Testis (tissue), 3 donors: ENCODE results near the gene IER5L. TPM values are rescaled to one million over a fixed set of nuclear protein-coding genes. Genes with fewer than 3 reads are reported as not detected.

Experiments
- DNase-seq: peaks from one replicate; pipeline ENCODE4 v3.0.0-alpha.2; 2019
- H3K27ac ChIP-seq, 2 donors: fragments of 200-600 bp; sonication (generic); one replicate each; pipeline ENCODE4 v1.5.1; 2019
- H3K27me3 ChIP-seq: fragments of 200-600 bp; sonication (generic); one replicate; pipeline ENCODE4 v1.5.1; 2019
- H3K36me3 ChIP-seq: fragments of 200-600 bp; sonication (generic); one replicate; pipeline ENCODE4 v1.5.1; 2017; ENCODE audit warnings: low read depth; ENCODE audit errors: missing control alignments
- H3K4me1 ChIP-seq: fragments of 200-600 bp; sonication (generic); one replicate; pipeline ENCODE4 v1.5.1; 2019
- H3K4me3 ChIP-seq, 2 donors: fragments of 200-600 bp; sonication (generic); one replicate each; pipeline ENCODE4 v1.5.1; 2017 to 2019
- H3K9me3 ChIP-seq: fragments of 200-600 bp; sonication (generic); one replicate; pipeline ENCODE4 v1.5.1; 2017
- CTCF ChIP-seq, 3 experiments: fragments of 450-650 bp in 2 of 3; fragments of 200-600 bp in 1 of 3; sonication (generic) in 1 of 3; IDR thresholded peaks; one replicate each; pipeline ENCODE4 v1.5.1; 2016 to 2019; ENCODE audit warnings: antibody characterized with exemption in 3 of 3, mild to moderate bottlenecking in 2 of 3, moderate library complexity in 1 of 3
- POLR2A ChIP-seq: fragments of 450-650 bp; IDR thresholded peaks from one replicate; pipeline ENCODE4 v1.6.1; 2017; ENCODE audit warnings: antibody characterized with exemption, mild to moderate bottlenecking, moderate library complexity
- WGBS, 2 donors: methylation state at CpG; one replicate each; pipeline ENCODE4 v1.1.5; 2018; 5-methylcytosine and 5-hydroxymethylcytosine counted together
- intact Hi-C: fragments of 100-400 bp; cut with DNase I; formaldehyde crosslinking; loops from one replicate; pipeline ENCODE4 v1.15.1; 2023; ENCODE audit warnings: low total_unique reads
- polyA plus RNA-seq: library from polyadenylated mRNA; stranded (reverse); fragments of 350-450 nt; fragmentation: Illumina TruSeq; extraction: RNeasy Lipid Tissue Mini Kit (QIAGEN cat#74804); gene quantifications from one replicate; pipeline ENCODE4 v1.2.3, GENCODE V29; 2014; ENCODE audit warnings: low read depth, low replicate concordance; ENCODE audit not compliant: insufficient read depth
- total RNA-seq, 2 donors: library from RNA; depleted of rRNA; stranded (reverse); fragments of >200 nt; gene quantifications; one replicate each; pipeline ENCODE4 v1.2.3, GENCODE V29; 2016

IER5L gene
- total and polyA plus RNA-seq, 3 donors from 2014 or later, result 4.8 to 25.4 (median 12.6) TPM

DNA sequence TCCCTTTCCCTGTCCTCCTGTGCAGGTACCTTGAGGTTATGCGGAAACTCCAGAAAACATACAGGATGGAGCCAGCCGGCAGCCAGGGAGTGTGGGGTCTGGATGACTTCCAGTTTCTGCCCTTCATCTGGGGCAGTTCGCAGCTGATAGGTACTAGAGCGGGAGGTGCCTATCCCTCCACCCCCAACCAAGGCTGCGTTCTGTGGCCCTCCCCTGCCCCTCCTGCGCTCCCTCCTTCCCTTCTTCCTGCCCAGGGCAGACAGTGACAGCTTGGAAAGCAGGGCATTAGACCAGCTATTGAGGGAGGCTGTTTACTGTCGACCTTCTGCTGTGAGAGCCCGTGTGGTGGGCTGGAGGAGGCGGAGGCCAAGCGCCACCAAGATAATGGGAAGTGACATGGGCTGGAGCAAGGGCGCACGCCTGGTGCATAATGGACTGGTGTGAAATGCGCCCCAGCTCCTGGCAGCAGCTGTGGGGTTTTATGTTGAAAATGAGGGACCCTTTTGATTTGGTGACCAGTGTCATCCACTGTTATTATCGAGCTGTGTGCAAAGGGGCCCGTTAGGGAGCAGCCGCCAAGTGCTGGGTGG is 41.5 kb downstream of the IER5L start:
- H3K36me3 ChIP-seq, result no peaks in the 10 kb centered on the region
- peak overlapping the region in 1 of 2 donors; percentile 98 for H3K27ac ChIP-seq
- WGBS, 2 donors, result 60 to 77% methylated on average over 13 to 16 of the region's 16 CpGs
- H3K27me3 ChIP-seq, result no peaks in the 10 kb centered on the region
- H3K9me3 ChIP-seq, result no peaks in the 10 kb centered on the region
- intact Hi-C loops, result loop anchor here (5.0 to 10.0 kb wide), 2 partner anchors 471 to 648 kb away; no protein-coding TSS in a partner anchor
- no peak overlapping the region for H3K4me3 ChIP-seq
- TF ChIP-seq POLR2A, result no peak
- no peak for TF ChIP-seq CTCF (IDR thresholded peaks at IDR 0.05)
- DNase-seq, result no peak
- H3K4me1 ChIP-seq, result peaks cover 44% of the 10 kb centered on the region

GRCh38 chr9:129135476-129135875 is 42.6 kb downstream of the IER5L start:
- intact Hi-C loops, result loop anchor here (5.0 to 10.0 kb wide), 2 partner anchors 472 to 649 kb away; no protein-coding TSS in a partner anchor
- WGBS, 2 donors, result 92 to 97% methylated on average over 5 to 6 of the region's 6 CpGs
- no peaks in the 10 kb centered on the region for H3K36me3 ChIP-seq
- H3K27me3 ChIP-seq, result no peaks in the 10 kb centered on the region
- DNase-seq, result no peak
- H3K4me3 ChIP-seq, result no peak overlapping the region
- H3K9me3 ChIP-seq, result no peaks in the 10 kb centered on the region
- TF ChIP-seq POLR2A, result no peak
- TF ChIP-seq CTCF (IDR thresholded peaks at IDR 0.05), result no peak
- no peak overlapping the region for H3K27ac ChIP-seq
- peaks cover 34% of the 10 kb centered on the region for H3K4me1 ChIP-seq

- H3K27me3 ChIP-seq, result no peaks in the 10 kb centered on the region
- DNase-seq, result no peak
- H3K9me3 ChIP-seq, result no peaks in the 10 kb centered on the region
- H3K36me3 ChIP-seq, result no peaks in the 10 kb centered on the region
- 85 to 90% methylated on average over 3 to 4 of the region's 4 CpGs for WGBS, 2 donors
- TF ChIP-seq CTCF (IDR thresholded peaks at IDR 0.05) (no peak), POLR2A (no peak)
- no peak overlapping the region for H3K27ac ChIP-seq
- no peak overlapping the region for H3K4me3 ChIP-seq
- intact Hi-C loops, result loop anchor here (10.0 kb wide), 1 partner anchor 652 kb away; no protein-coding TSS in a partner anchor
- H3K4me1 ChIP-seq, result peaks cover 10% of the 10 kb centered on the region
Measured at GRCh38 chr9:129133082-129133481, 45.0 kb downstream of the IER5L start.

DNA sequence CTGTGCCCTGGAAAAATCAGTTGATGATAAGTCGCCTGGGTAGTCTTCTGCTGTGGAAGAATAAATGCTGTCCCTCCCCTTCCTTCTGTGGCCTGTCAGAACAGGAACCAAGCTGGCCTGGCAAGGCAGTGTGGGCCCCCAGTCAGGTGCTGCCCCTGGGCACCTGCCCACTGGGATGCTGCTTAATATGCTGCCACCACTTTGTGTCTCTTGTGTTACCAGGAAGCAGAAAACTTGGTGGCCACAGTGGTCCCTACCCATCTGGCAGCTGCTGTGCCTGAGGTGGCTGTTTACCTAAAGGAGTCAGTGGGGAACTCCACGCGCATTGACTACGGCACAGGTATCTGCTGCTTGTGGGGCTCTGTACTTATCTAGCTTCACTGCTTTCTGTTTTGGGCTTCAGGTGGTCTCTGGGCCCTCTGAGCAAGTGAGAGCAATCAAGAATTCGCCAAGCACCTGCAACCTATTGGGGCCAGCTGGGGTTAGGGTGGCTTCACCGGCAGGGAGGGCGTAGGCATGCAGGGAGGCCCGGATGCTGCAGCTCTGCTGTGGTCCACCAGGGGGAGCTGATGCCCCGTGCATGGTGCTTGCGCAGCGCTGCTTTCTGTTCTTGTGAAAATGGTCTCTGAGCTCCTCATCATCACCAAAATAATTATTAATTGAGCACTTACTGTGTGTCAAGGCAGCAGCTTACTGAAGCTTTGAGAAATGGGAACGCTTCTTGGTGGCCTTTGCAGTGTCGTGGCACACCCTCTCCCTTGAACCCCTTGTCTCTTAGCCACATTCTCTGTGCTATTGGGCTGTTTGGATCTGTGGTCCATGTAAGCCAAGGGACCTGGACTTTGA is 46.5 kb downstream of the IER5L start:
- TF ChIP-seq POLR2A (no peak), CTCF (IDR thresholded peaks at IDR 0.05) (peak; percentile 94 to 95 (median 95))
- H3K4me3 ChIP-seq, result no peak overlapping the region
- H3K27ac ChIP-seq, result peak overlapping the region in 1 of 2 donors; percentile 9
- H3K27me3 ChIP-seq, result no peaks in the 10 kb centered on the region
- intact Hi-C loops, result loop anchor here (10.0 kb wide), 1 partner anchor 653 kb away; no protein-coding TSS in a partner anchor
- peak; percentile 81 for DNase-seq
- no peaks in the 10 kb centered on the region for H3K4me1 ChIP-seq
- 52 to 54% methylated on average over 6 to 13 of the region's 13 CpGs for WGBS, 2 donors
- H3K36me3 ChIP-seq, result no peaks in the 10 kb centered on the region
- no peaks in the 10 kb centered on the region for H3K9me3 ChIP-seq
